H9 (cell line): Measurements from ENCODE around the gene P3H2. TPM values are rescaled to one million over a fixed set of nuclear protein-coding genes. Genes with fewer than 3 reads are reported as not detected.

ENCODE experiments used
- DNase-seq: peaks from one replicate; pipeline ENCODE4 v3.0.0-alpha.2; 2017
- H2AFZ ChIP-seq: one replicate; pipeline ENCODE4 v1.6.1; 2013; ENCODE audit warnings: mild to moderate bottlenecking, low read length, control low read depth, moderate library complexity
- H2AK5ac ChIP-seq: 2 replicates; pipeline ENCODE4 v1.6.1; 2013; ENCODE audit warnings: low read length, control low read depth, mixed read lengths; ENCODE audit not compliant: insufficient read length
- H2BK120ac ChIP-seq: one replicate; pipeline ENCODE4 v1.6.1; 2013; ENCODE audit warnings: low read depth, mild to moderate bottlenecking, low read length, control low read depth, inconsistent platforms; ENCODE audit not compliant: poor library complexity, severe bottlenecking
- H2BK12ac ChIP-seq: 2 replicates; pipeline ENCODE4 v1.6.1; 2013; ENCODE audit warnings: low read length, control low read depth, mixed read lengths, low read depth; ENCODE audit not compliant: insufficient read length
- H2BK15ac ChIP-seq: 2 replicates; pipeline ENCODE4 v1.6.1; 2013; ENCODE audit warnings: low read depth, low read length, control low read depth
- H2BK20ac ChIP-seq: one replicate; pipeline ENCODE4 v1.6.1; 2013; ENCODE audit warnings: low read depth, mild to moderate bottlenecking, low read length, control low read depth, inconsistent platforms; ENCODE audit not compliant: poor library complexity, severe bottlenecking
- H2BK5ac ChIP-seq: 2 replicates; pipeline ENCODE4 v1.6.1; 2013; ENCODE audit warnings: low read length, control low read depth, mixed read lengths; ENCODE audit not compliant: insufficient read length
- H3K14ac ChIP-seq: 2 replicates; pipeline ENCODE4 v1.6.1; 2013; ENCODE audit warnings: low read length, control low read depth; ENCODE audit not compliant: insufficient read depth
- H3K18ac ChIP-seq: 2 replicates; pipeline ENCODE4 v1.6.1; 2013; ENCODE audit warnings: low read depth, mild to moderate bottlenecking, mixed read lengths, low read length, control low read depth; ENCODE audit not compliant: insufficient read length
- H3K23ac ChIP-seq: 2 replicates; pipeline ENCODE4 v1.6.1; 2013; ENCODE audit warnings: low read length, control low read depth, mixed read lengths, low read depth; ENCODE audit not compliant: insufficient read length
- H3K23me2 ChIP-seq: 2 replicates; pipeline ENCODE4 v1.6.1; 2013; ENCODE audit warnings: low read depth, mild to moderate bottlenecking, mixed read lengths, low read length, control low read depth; ENCODE audit not compliant: insufficient read length, poor library complexity, severe bottlenecking
- H3K27ac ChIP-seq: 2 replicates; pipeline ENCODE4 v1.5.1; 2013; ENCODE audit warnings: low read length, control low read depth, mixed read lengths, low read depth; ENCODE audit not compliant: insufficient read length
- H3K27me3 ChIP-seq: 2 replicates; pipeline ENCODE4 v1.6.1; 2013; ENCODE audit warnings: low read length, control low read depth, inconsistent platforms; ENCODE audit not compliant: insufficient read depth
- H3K4ac ChIP-seq: 2 replicates; pipeline ENCODE4 v1.6.1; 2013; ENCODE audit warnings: low read depth, mild to moderate bottlenecking, control low read depth, inconsistent platforms, low read length, moderate library complexity
- H3K4me1 ChIP-seq: 2 replicates; pipeline ENCODE4 v1.6.1; 2013; ENCODE audit warnings: low read length, control low read depth, inconsistent platforms; ENCODE audit not compliant: insufficient read depth
- H3K4me2 ChIP-seq: 2 replicates; pipeline ENCODE4 v1.6.1; 2013; ENCODE audit warnings: low read length, control low read depth, mixed read lengths; ENCODE audit not compliant: insufficient read length, insufficient read depth
- H3K56ac ChIP-seq: 2 replicates; pipeline ENCODE4 v1.6.1; 2013; ENCODE audit warnings: low read depth, mild to moderate bottlenecking, mixed read lengths, low read length, control low read depth; ENCODE audit not compliant: insufficient read length
- H3K79me1 ChIP-seq: 2 replicates; pipeline ENCODE4 v1.6.1; 2013; ENCODE audit warnings: low read depth, mild to moderate bottlenecking, moderate library complexity, low read length, control low read depth, inconsistent platforms; ENCODE audit not compliant: insufficient read depth, poor library complexity, severe bottlenecking
- H3K79me2 ChIP-seq: 2 replicates; pipeline ENCODE4 v1.6.1; 2013; ENCODE audit warnings: low read length, control low read depth, inconsistent platforms; ENCODE audit not compliant: insufficient read depth
- H3K9ac ChIP-seq: 2 replicates; pipeline ENCODE4 v1.6.1; 2013; ENCODE audit warnings: low read length, control low read depth, mixed read lengths; ENCODE audit not compliant: insufficient read length; ENCODE audit errors: extremely low read depth
- H3K9me3 ChIP-seq: one replicate; pipeline ENCODE4 v1.6.1; 2013; ENCODE audit warnings: low read depth, low read length, inconsistent platforms; ENCODE audit not compliant: control insufficient read depth
- H3T11ph ChIP-seq: one replicate; pipeline ENCODE4 v1.6.1; 2013; ENCODE audit warnings: mild to moderate bottlenecking, low read length, control low read depth, inconsistent platforms
- H4K20me1 ChIP-seq: one replicate; pipeline ENCODE4 v1.6.1; 2013; ENCODE audit not compliant: control insufficient read depth, insufficient read length, insufficient read depth
- H4K5ac ChIP-seq: 2 replicates; pipeline ENCODE4 v1.6.1; 2013; ENCODE audit warnings: low read depth, mild to moderate bottlenecking, mixed read lengths, low read length, control low read depth; ENCODE audit not compliant: insufficient read length
- H4K8ac ChIP-seq: replicated peaks from 2 replicates; pipeline ENCODE4 v1.6.1; 2013; ENCODE audit warnings: low read length, control low read depth, mixed read lengths, low read depth; ENCODE audit not compliant: insufficient read length
- H4K91ac ChIP-seq: 2 replicates; pipeline ENCODE4 v1.6.1; 2013; ENCODE audit warnings: low read depth, mild to moderate bottlenecking, moderate library complexity, mixed read lengths, low read length, control low read depth; ENCODE audit not compliant: insufficient read length
- H3K27ac Mint-ChIP-seq, 3 experiments: 2 replicates in 2 of 3; 3 replicates in 1 of 3; pipeline ENCODE4 v1.8.0; 2020 to 2021; ENCODE audit warnings: mixed read lengths in 3 of 3, mild to moderate bottlenecking in 1 of 3, moderate library complexity in 1 of 3
- H3K27me3 Mint-ChIP-seq: 2 replicates; pipeline ENCODE4 v1.8.0; 2021; ENCODE audit warnings: low read depth, mild to moderate bottlenecking, moderate library complexity, mixed read lengths
- H3K36me3 Mint-ChIP-seq, 3 experiments: 2 replicates in 2 of 3; 3 replicates in 1 of 3; pipeline ENCODE4 v1.8.0; 2020 to 2021; ENCODE audit warnings: low read depth in 3 of 3, mixed read lengths in 3 of 3; ENCODE audit not compliant: insufficient read depth in 1 of 3
- H3K4me1 Mint-ChIP-seq, 2 experiments: 2 replicates each; pipeline ENCODE4 v1.8.0; 2020; ENCODE audit warnings: mixed read lengths in 2 of 2
- H3K4me3 Mint-ChIP-seq, 2 experiments: 2 replicates in 1 of 2; 3 replicates in 1 of 2; pipeline ENCODE4 v1.8.0; 2020 to 2021; ENCODE audit warnings: mild to moderate bottlenecking in 2 of 2, mixed read lengths in 2 of 2, moderate library complexity in 1 of 2
- H3K9me3 Mint-ChIP-seq, 2 experiments: 2 replicates in 1 of 2; 3 replicates in 1 of 2; pipeline ENCODE4 v1.8.0; 2020; ENCODE audit warnings: mild to moderate bottlenecking in 2 of 2, mixed read lengths in 2 of 2, moderate library complexity in 1 of 2
- CTCF ChIP-seq: fragments of 200-600 bp; sonication (generic); conservative IDR thresholded peaks from 3 replicates; pipeline ENCODE4 v1.8.0; 2021; ENCODE audit warnings: antibody characterized with exemption, mild to moderate bottlenecking
- WGBS: extraction: QIAGEN DNeasy Blood & Tissue Kit; methylation state at CpG from one replicate; pipeline ENCODE4 v1.1.7; 2013; ENCODE audit warnings: missing lambda C conversion rate, low lambda C conversion rate, mixed read lengths; ENCODE audit not compliant: insufficient read length; ENCODE audit errors: extremely low coverage; 5-methylcytosine and 5-hydroxymethylcytosine counted together
- total RNA-seq: library from RNA; stranded (reverse); gene quantifications from 2 replicates; pipeline ENCODE4 v1.2.1, GENCODE V29; 2021

The P3H2 gene
- total RNA-seq, 1 experiment from 2014 or later, result 41.5 TPM

GRCh38 chr3:190130037-190130436 is 9.3 kb upstream of the P3H2 start:
- Histone ChIP-seq H3K23ac (no peak overlapping the region), H3K4ac (no peak overlapping the region), H2BK120ac (no peak overlapping the region), H3K14ac (no peak overlapping the region), H4K8ac (no peak overlapping the region), H3K27me3 (no peaks in the 10 kb centered on the region), H2AK5ac (no peak overlapping the region), H4K5ac (no peak overlapping the region), H4K91ac (no peak overlapping the region), H4K20me1 (no peaks in the 10 kb centered on the region), H3K27ac (no peak overlapping the region), H2AFZ (no peak overlapping the region), H2BK15ac (no peak overlapping the region), H3K56ac (no peak overlapping the region), H2BK5ac (no peak overlapping the region), H3K9ac (no peak overlapping the region), H2BK20ac (no peak overlapping the region), H3K18ac (no peak overlapping the region), H3K9me3 (no peaks in the 10 kb centered on the region), H3K4me2 (no peak overlapping the region), H3T11ph (no peak overlapping the region), H2BK12ac (no peak overlapping the region), H3K79me1 (no peaks in the 10 kb centered on the region), H3K79me2 (no peaks in the 10 kb centered on the region), H3K4me1 (no peaks in the 10 kb centered on the region), H3K23me2 (no peaks in the 10 kb centered on the region)
- no peak for TF ChIP-seq CTCF
- no peaks in the 10 kb centered on the region for H3K9me3 Mint-ChIP-seq
- H3K4me3 Mint-ChIP-seq, result no peak overlapping the region
- H3K36me3 Mint-ChIP-seq, result no peaks in the 10 kb centered on the region; a peak in 1 of 7 replicates
- WGBS, result no CpG with 5 or more reads among the region's 2 CpGs
- no peak overlapping the region; a peak in 1 of 7 replicates for H3K27ac Mint-ChIP-seq
- no peaks in the 10 kb centered on the region; the same call in 1 of the 2 replicates for H3K27me3 Mint-ChIP-seq
- H3K4me1 Mint-ChIP-seq, result peaks cover 27 to 39% of the 10 kb centered on the region in 2 experiments
- no peak for DNase-seq
